A549 treated with CpdA at 1 μM for 4 hours (cell line): Measurements from ENCODE around the gene MACC1. TPM values are rescaled to one million over a fixed set of nuclear protein-coding genes. Genes with fewer than 3 reads are reported as not detected.

Experiments
- total RNA-seq: library from RNA; stranded (reverse); fragments of 200-300 nt; extraction: Qiagen RNA extraction; gene quantifications from 5 replicates; pipeline ENCODE4 v1.2.3, GENCODE V29; 2022; ENCODE audit warnings: low read depth

MACC1 gene, protein sequence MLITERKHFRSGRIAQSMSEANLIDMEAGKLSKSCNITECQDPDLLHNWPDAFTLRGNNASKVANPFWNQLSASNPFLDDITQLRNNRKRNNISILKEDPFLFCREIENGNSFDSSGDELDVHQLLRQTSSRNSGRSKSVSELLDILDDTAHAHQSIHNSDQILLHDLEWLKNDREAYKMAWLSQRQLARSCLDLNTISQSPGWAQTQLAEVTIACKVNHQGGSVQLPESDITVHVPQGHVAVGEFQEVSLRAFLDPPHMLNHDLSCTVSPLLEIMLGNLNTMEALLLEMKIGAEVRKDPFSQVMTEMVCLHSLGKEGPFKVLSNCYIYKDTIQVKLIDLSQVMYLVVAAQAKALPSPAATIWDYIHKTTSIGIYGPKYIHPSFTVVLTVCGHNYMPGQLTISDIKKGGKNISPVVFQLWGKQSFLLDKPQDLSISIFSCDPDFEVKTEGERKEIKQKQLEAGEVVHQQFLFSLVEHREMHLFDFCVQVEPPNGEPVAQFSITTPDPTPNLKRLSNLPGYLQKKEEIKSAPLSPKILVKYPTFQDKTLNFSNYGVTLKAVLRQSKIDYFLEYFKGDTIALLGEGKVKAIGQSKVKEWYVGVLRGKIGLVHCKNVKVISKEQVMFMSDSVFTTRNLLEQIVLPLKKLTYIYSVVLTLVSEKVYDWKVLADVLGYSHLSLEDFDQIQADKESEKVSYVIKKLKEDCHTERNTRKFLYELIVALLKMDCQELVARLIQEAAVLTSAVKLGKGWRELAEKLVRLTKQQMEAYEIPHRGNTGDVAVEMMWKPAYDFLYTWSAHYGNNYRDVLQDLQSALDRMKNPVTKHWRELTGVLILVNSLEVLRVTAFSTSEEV
- total RNA-seq = not detected in 5 replicates

DNA sequence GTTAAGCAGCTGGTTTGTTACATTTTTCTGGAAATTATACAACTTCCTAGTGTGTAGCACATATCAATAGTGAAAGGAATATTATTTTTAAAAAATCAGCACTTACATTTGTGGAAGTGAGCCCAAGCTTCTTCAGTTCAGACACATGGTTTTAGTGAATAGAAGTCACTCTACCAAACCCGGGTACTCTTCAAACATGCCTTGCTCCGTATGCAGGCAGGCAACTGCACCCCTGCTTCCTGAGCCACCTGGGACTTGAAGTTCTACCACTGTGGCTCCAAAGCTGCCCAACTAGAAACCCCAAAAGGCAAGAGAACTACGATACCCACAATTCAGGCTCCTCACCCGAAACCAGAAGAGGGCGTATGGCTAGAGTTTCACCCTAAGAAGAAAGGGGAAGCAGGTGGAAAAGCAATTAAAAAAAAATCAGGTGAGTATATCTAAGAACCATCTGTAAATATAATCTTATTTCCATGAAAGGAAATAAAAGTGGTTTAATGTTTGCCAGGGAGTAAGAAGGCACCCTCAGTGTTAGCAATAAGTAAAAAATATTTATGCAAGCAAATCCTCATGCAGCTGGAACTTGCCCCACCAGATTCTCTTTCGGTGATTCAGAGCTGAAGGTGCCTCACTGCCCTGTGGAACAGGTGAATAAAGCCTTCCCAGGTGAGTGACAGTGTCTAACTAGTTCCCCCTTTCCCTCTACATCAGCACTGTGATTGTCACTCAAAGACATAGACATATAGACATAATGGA, at the start of gene MACC1:
TSS of gene MACC1 (minus strand) at position 192 of the 756 bp plus-strand sequence. CDS start 55,522 bp downstream, outside the sequence.

Other genes starting within 250 kb of the MACC1 start
- 0.65 to 1.1 TPM (median 0.83 TPM) in 5 replicates for gene ITGB8, start 113.5 kb upstream of the MACC1 start, total RNA-seq